HepG2 (cell line): ENCODE results near the gene FUOM. TPM values are rescaled to one million over a fixed set of nuclear protein-coding genes. Genes with fewer than 3 reads are reported as not detected.
A peak's percentile ranks its signal among the peaks of the same experiment; 100 is the strongest.

Experiments
- DDIT3 ChIP-seq: sonication (generic); formaldehyde crosslinking; IDR thresholded peaks from 2 replicates; pipeline ENCODE4 v1.4.0; 2020; ENCODE audit warnings: mild to moderate bottlenecking, missing genetic modification reagents
- DPF2 ChIP-seq: sonication (generic); formaldehyde crosslinking; IDR thresholded peaks from 2 replicates; pipeline ENCODE4 v1.4.0; 2020; ENCODE audit warnings: mild to moderate bottlenecking, low read depth, missing genetic modification reagents, borderline replicate concordance
- MIER3 ChIP-seq: IDR thresholded peaks from 2 replicates; pipeline ENCODE4 v1.6.1; 2016; ENCODE audit warnings: missing compliant biosample characterization, borderline replicate concordance
- MTA3 ChIP-seq: sonication (generic); formaldehyde crosslinking; IDR thresholded peaks from 2 replicates; pipeline ENCODE4 v1.4.0; 2020; ENCODE audit warnings: missing genetic modification reagents
- NFATC3 ChIP-seq: sonication (generic); formaldehyde crosslinking; IDR thresholded peaks from 2 replicates; pipeline ENCODE4 v1.5.1; 2020; ENCODE audit warnings: mild to moderate bottlenecking, missing genetic modification reagents
- RXRB ChIP-seq: IDR thresholded peaks from 2 replicates; pipeline ENCODE4 v1.6.1; 2016; ENCODE audit warnings: borderline replicate concordance, missing genetic modification reagents, missing compliant biosample characterization
- SMAD9 ChIP-seq: sonication (generic); formaldehyde crosslinking; IDR thresholded peaks from 2 replicates; pipeline ENCODE4 v1.5.1; 2020; ENCODE audit warnings: mild to moderate bottlenecking, missing genetic modification reagents
- STAG1 ChIP-seq: sonication (generic); formaldehyde crosslinking; IDR thresholded peaks from 2 replicates; pipeline ENCODE4 v1.4.0; 2020; ENCODE audit warnings: missing genetic modification reagents
- ZBTB7A ChIP-seq: sonication (generic); formaldehyde crosslinking; IDR thresholded peaks from 2 replicates; pipeline ENCODE4 v1.8.0; 2022; ENCODE audit warnings: mild to moderate bottlenecking, missing genetic modification reagents
- ZFP37 ChIP-seq: sonication (generic); formaldehyde crosslinking; IDR thresholded peaks from 2 replicates; pipeline ENCODE4 v1.4.0; 2020; ENCODE audit warnings: missing genetic modification reagents, borderline replicate concordance
- ZMYM2 ChIP-seq: sonication (generic); formaldehyde crosslinking; IDR thresholded peaks from 2 replicates; pipeline ENCODE4 v1.8.0; 2022; ENCODE audit warnings: mild to moderate bottlenecking, missing genetic modification reagents
- ZNF160 ChIP-seq: sonication (generic); formaldehyde crosslinking; IDR thresholded peaks from 2 replicates; pipeline ENCODE4 v1.8.0; 2022; ENCODE audit warnings: mild to moderate bottlenecking, inconsistent platforms, missing genetic modification reagents
- ZNF24 ChIP-seq: fragments of 450-650 bp; IDR thresholded peaks from 2 replicates; pipeline ENCODE4 v1.6.1; 2017; ENCODE audit warnings: antibody characterized with exemption, mild to moderate bottlenecking
- ZNF263 ChIP-seq: sonication (generic); formaldehyde crosslinking; IDR thresholded peaks from 2 replicates; pipeline ENCODE4 v1.4.0; 2020; ENCODE audit warnings: missing genetic modification reagents
- ZNF331 ChIP-seq: sonication (generic); formaldehyde crosslinking; IDR thresholded peaks from 2 replicates; pipeline ENCODE4 v1.4.0; 2020; ENCODE audit warnings: missing genetic modification reagents
- ZNF44 ChIP-seq: sonication (generic); formaldehyde crosslinking; IDR thresholded peaks from 2 replicates; pipeline ENCODE4 v1.5.1; 2020; ENCODE audit warnings: mild to moderate bottlenecking, missing genetic modification reagents
- ZNF550 ChIP-seq: sonication (generic); formaldehyde crosslinking; IDR thresholded peaks from 2 replicates; pipeline ENCODE4 v1.4.0; 2020; ENCODE audit warnings: mild to moderate bottlenecking, missing genetic modification reagents, borderline replicate concordance
- ZNF709 ChIP-seq: sonication (generic); formaldehyde crosslinking; IDR thresholded peaks from 2 replicates; pipeline ENCODE4 v1.5.0; 2020; ENCODE audit warnings: mild to moderate bottlenecking, missing genetic modification reagents
- polyA plus RNA-seq, 8 experiments: library from polyadenylated mRNA; depleted of rRNA in 3 of 8; stranded (reverse) in 7 of 8; unstranded in 1 of 8; fragments of >200 nt; fragmentation: Illumina TruSeq in 4 of 8; extraction: Trizol in 4 of 8; gene quantifications; 2 replicates each; pipeline versions ENCODE4 v1.2.1 to v1.2.3, GENCODE V29; 2011 to 2016; ENCODE audit warnings: low read depth in 4 of 8, missing spikeins in 1 of 8, mixed read lengths in 1 of 8; ENCODE audit not compliant: insufficient read depth in 1 of 8
- total RNA-seq, 5 experiments: library from RNA; depleted of rRNA; stranded (reverse); fragments of >200 nt; fragmentation: Illumina TruSeq; extraction: Trizol; gene quantifications; 2 replicates each; pipeline ENCODE4 v1.2.3, GENCODE V29; 2016; ENCODE audit warnings: low read depth in 1 of 5
- TF ChIP-seq, protein P1 (sequence below): sonication (generic); formaldehyde crosslinking; IDR thresholded peaks from 2 replicates; pipeline ENCODE4 v1.5.1; 2020; ENCODE audit warnings: missing genetic modification reagents, mild to moderate bottlenecking, borderline replicate concordance
- TF ChIP-seq, protein P2 (sequence below): sonication (generic); formaldehyde crosslinking; conservative IDR thresholded peaks from 2 replicates; pipeline ENCODE4 v1.4.0; 2020; ENCODE audit warnings: missing genetic modification reagents
- TF ChIP-seq, protein P3 (sequence below): sonication (generic); formaldehyde crosslinking; IDR thresholded peaks from 2 replicates; pipeline ENCODE4 v1.4.0; 2020; ENCODE audit warnings: missing genetic modification reagents
- TF ChIP-seq, protein P4 (sequence below): sonication (generic); formaldehyde crosslinking; IDR thresholded peaks from 2 replicates; pipeline ENCODE4 v1.4.0; 2020; ENCODE audit warnings: missing genetic modification reagents

Gene FUOM
- total and polyA plus RNA-seq, 2 of the 13 experiments (the other 11 are each of a cell fraction or from before 2014, with no cell fraction given) = 27.5 to 60.4 TPM

DNA sequence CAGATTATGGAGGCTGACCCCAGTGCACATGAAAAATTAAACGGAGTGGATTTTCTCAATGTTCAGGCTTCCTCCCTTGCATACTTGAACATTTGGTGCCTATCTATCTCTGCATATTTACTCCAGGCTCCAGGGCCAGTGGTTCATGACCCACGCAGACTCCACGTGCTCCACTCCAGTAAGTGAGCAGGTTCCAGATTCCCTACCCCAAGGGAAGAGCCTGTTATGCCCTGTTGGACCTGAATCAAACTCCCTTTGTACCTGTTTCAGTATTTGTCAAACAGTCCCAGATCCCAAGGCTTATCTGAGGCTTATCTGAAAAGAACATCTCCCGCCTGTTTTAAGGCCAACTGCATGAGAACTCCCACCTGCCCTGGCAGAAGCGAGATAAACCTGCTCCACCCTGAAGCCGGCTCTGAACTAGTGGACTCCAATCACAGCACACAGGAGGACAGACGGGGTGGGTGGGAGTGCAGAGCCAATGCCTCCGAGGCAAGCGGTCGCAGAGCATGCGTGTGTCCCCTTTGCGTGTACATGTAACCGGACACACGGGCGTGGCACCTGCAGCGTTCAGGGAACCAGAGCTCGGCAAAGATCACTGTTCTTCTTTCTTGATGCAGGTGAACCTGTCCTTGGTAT, 2.3 kb upstream of the FUOM start (continued):
- TF ChIP-seq, protein P1, sequence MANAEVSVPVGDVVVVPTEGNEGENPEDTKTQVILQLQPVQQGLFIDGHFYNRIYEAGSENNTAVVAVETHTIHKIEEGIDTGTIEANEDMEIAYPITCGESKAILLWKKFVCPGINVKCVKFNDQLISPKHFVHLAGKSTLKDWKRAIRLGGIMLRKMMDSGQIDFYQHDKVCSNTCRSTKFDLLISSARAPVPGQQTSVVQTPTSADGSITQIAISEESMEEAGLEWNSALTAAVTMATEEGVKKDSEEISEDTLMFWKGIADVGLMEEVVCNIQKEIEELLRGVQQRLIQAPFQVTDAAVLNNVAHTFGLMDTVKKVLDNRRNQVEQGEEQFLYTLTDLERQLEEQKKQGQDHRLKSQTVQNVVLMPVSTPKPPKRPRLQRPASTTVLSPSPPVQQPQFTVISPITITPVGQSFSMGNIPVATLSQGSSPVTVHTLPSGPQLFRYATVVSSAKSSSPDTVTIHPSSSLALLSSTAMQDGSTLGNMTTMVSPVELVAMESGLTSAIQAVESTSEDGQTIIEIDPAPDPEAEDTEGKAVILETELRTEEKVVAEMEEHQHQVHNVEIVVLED (CRISPR knock-in tag) = no peak
- no peak; the same call in 1 of the 2 replicates for TF ChIP-seq MIER3 (CRISPR knock-in tag)
- TF ChIP-seq ZNF24 = no peak
- no peak for TF ChIP-seq ZNF44 (CRISPR knock-in tag)
- no peak for TF ChIP-seq DDIT3
- TF ChIP-seq ZNF263 = 0 out of 2 replicates have a peak, but pooled peaks have one; percentile 21
- no peak for TF ChIP-seq NFATC3 (CRISPR knock-in tag)
- TF ChIP-seq, protein P2, sequence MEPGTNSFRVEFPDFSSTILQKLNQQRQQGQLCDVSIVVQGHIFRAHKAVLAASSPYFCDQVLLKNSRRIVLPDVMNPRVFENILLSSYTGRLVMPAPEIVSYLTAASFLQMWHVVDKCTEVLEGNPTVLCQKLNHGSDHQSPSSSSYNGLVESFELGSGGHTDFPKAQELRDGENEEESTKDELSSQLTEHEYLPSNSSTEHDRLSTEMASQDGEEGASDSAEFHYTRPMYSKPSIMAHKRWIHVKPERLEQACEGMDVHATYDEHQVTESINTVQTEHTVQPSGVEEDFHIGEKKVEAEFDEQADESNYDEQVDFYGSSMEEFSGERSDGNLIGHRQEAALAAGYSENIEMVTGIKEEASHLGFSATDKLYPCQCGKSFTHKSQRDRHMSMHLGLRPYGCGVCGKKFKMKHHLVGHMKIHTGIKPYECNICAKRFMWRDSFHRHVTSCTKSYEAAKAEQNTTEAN (CRISPR knock-in tag) = 0 out of 2 replicates have a peak, but pooled peaks have one; percentile 18
- TF ChIP-seq ZNF550 (CRISPR knock-in tag) = no peak
- no peak for TF ChIP-seq ZNF331 (CRISPR knock-in tag)
- TF ChIP-seq ZBTB7A = peak; percentile 40; the same call in 1 of the 2 replicates
- no peak for TF ChIP-seq ZFP37 (CRISPR knock-in tag)
- TF ChIP-seq, protein P3, sequence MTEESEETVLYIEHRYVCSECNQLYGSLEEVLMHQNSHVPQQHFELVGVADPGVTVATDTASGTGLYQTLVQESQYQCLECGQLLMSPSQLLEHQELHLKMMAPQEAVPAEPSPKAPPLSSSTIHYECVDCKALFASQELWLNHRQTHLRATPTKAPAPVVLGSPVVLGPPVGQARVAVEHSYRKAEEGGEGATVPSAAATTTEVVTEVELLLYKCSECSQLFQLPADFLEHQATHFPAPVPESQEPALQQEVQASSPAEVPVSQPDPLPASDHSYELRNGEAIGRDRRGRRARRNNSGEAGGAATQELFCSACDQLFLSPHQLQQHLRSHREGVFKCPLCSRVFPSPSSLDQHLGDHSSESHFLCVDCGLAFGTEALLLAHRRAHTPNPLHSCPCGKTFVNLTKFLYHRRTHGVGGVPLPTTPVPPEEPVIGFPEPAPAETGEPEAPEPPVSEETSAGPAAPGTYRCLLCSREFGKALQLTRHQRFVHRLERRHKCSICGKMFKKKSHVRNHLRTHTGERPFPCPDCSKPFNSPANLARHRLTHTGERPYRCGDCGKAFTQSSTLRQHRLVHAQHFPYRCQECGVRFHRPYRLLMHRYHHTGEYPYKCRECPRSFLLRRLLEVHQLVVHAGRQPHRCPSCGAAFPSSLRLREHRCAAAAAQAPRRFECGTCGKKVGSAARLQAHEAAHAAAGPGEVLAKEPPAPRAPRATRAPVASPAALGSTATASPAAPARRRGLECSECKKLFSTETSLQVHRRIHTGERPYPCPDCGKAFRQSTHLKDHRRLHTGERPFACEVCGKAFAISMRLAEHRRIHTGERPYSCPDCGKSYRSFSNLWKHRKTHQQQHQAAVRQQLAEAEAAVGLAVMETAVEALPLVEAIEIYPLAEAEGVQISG = 0 out of 2 replicates have a peak, but pooled peaks have one; percentile 58
- TF ChIP-seq SMAD9 (CRISPR knock-in tag) = no peak
- no peak for TF ChIP-seq RXRB (CRISPR knock-in tag)
- no peak for TF ChIP-seq DPF2
- TF ChIP-seq STAG1 = no peak
- TF ChIP-seq ZNF160 = no peak
- TF ChIP-seq, protein P4, sequence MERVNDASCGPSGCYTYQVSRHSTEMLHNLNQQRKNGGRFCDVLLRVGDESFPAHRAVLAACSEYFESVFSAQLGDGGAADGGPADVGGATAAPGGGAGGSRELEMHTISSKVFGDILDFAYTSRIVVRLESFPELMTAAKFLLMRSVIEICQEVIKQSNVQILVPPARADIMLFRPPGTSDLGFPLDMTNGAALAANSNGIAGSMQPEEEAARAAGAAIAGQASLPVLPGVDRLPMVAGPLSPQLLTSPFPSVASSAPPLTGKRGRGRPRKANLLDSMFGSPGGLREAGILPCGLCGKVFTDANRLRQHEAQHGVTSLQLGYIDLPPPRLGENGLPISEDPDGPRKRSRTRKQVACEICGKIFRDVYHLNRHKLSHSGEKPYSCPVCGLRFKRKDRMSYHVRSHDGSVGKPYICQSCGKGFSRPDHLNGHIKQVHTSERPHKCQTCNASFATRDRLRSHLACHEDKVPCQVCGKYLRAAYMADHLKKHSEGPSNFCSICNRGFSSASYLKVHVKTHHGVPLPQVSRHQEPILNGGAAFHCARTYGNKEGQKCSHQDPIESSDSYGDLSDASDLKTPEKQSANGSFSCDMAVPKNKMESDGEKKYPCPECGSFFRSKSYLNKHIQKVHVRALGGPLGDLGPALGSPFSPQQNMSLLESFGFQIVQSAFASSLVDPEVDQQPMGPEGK (CRISPR knock-in tag) = peak; percentile 7; the same call in 1 of the 2 replicates
- TF ChIP-seq MTA3 (CRISPR knock-in tag) = no peak
- no peak for TF ChIP-seq ZNF709
- peak; percentile 42; the same call in 1 of the 2 replicates for TF ChIP-seq ZMYM2 (CRISPR knock-in tag)
